HL-60 (cell line): ENCODE results near the gene OLFML2B.

Experiments used
- CTCF ChIP-seq: IDR thresholded peaks from one replicate; pipeline ENCODE4 v1.5.1; 2011; ENCODE audit warnings: low read length, control low read depth, inconsistent platforms; ENCODE audit not compliant: insufficient read depth
- POLR2AphosphoS5 ChIP-seq: IDR thresholded peaks from 2 replicates; pipeline ENCODE4 v1.6.1; 2012; ENCODE audit warnings: low read depth

- TF ChIP-seq CTCF (no peak), POLR2AphosphoS5 (no peak)
Measured at GRCh38 chr1:161982507-161982895, 41.2 kb downstream of the OLFML2B start.
